GM19238 (cell line): ENCODE data around the gene CALCOCO1.

Experiments used
- DNase-seq: peaks from one replicate; pipeline ENCODE4 v3.0.0; 2011; ENCODE audit warnings: low spot score; ENCODE audit not compliant: insufficient read length

Gene CALCOCO1

DNA sequence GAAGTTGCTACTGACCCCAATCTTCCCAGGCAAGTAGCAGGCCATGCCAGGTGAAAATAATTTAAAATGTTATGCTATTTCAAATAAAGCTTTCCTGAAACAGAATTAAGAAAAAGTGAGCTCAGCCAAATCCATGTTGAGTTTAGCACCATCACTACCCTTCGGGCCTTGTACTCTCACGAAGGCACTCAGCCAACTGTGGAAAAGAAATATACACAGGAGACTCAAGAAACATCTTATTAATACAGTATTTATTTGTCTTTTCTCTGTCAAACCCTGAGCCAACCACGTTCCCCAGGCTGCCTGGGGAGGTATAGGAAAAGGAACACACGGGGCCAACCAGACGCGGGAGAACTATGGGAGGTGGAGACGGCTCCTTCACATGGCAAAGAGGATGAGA, 62.3 kb downstream of the CALCOCO1 start:
- no peak for DNase-seq

DNA sequence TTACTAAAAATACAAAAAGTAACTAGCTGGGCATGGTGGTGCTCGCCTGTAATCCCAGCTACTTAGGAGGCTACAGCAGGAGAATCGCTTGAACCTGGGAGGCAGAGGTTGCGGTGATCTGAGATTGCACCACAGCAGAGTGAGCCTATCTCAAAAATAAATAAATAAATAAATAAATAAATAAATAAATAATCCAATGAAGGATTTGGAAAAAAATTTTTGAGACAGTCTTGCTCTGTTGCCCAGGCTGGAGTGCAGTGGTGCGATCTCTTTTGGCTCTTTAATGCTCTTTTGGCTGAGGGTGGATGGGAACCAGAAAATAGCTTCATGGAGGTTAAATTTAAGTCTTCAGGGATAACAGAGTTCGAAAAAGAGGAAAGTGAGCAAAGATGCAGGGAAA, 63.1 kb downstream of the CALCOCO1 start:
- no peak for DNase-seq

DNA sequence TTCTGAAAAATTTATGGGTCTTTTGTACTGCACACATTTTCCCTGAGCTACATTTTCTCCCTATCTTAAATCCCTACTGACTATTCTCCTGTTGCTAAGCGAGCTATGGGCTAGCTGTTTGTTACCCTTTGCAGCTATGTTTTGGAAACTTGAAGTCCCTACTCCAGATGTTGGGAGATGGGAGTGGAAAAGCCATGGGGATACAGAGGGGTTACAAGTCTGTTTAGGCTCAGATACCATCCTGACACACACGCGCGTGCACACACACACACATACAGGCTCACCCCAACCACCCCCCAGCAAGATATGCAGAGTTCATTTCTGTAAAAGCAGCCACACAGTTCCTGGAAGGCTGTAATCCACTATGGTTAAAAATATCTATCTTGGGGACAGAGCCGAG, 67.2 kb downstream of the CALCOCO1 start:
- no peak for DNase-seq

DNA sequence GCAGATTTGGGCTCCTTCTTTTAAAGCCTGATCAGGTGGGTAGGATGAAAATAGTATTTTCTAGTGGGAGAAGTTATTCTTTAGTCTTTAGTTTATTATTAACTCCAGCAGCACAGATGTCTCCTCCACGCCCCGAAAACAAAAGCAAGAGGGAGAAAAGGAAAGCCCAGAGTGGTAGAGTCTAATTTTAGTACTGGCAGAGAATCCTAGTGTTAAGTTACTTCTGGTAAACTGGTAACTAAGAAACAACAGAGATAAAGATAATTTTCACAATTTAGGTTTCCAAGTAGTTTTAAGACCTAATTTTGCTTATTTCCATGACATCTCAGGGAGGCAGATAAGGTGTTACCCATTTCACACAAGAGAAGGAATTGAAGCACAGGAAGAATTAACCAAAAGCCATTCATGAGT, 67.7 kb downstream of the CALCOCO1 start:
- no peak for DNase-seq

DNA sequence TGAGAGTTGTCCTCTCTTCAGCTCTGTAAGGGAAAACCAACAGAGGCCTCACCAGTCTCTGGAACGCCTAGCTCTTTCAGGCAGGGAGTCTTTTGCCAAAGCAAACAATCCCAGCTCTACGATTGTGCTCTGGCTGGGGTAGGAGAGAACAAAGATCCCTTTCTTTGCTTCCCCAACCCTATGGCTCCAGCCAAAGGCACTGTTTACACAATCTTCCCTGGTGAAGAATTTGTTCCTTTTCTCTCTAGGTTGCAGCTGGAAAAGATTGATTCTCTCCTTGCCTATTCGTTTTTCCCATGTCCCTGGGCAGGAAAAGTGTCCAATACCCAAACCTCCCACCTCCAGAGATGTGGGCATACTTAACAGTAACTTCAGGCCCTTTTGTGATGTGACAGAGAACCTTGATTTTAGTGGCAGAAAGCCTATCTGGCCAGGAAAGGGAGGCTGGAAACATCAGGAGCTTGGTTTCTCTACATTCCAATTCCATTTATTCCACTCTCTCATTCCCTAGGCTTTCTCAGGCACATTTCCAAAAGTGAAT, 68.2 kb downstream of the CALCOCO1 start:
- DNase-seq, result no peak
